ENCODE data around the gene CD200R1L. TPM values are rescaled to one million over a fixed set of nuclear protein-coding genes. Genes with fewer than 3 reads are reported as not detected.

CD200R1L gene
- total RNA-seq, 2 experiments from 2014 or later: not detected

GRCh38 chr3:112803467-112803866, 43.2 kb downstream of the CD200R1L start:
- ChIA-PET POLR2A (interaction anchor here (0.9 kb wide), 1 partner anchor 10 kb away, joined by 3 read pairs; no protein-coding TSS in a partner anchor), CTCF (interaction anchor here (1.0 to 1.3 kb wide), 2 partner anchors 22 to 69 kb away, joined by 3 to 4 read pairs; no protein-coding TSS in a partner anchor)
- ATAC-seq (no peak), DNase-seq (no peak)
- Mint-ChIP-seq H3K27me3 (no peaks in the 10 kb centered on the region), H3K36me3 (ENCODE audit: low read depth) (no peaks in the 10 kb centered on the region), H3K9me3 (no peaks in the 10 kb centered on the region), H3K4me1 (ENCODE audit: low read depth) (peaks cover 19% of the 10 kb centered on the region), H3K4me3 (no peak overlapping the region), H3K27ac (no peak overlapping the region)
- TF ChIP-seq, protein P1, sequence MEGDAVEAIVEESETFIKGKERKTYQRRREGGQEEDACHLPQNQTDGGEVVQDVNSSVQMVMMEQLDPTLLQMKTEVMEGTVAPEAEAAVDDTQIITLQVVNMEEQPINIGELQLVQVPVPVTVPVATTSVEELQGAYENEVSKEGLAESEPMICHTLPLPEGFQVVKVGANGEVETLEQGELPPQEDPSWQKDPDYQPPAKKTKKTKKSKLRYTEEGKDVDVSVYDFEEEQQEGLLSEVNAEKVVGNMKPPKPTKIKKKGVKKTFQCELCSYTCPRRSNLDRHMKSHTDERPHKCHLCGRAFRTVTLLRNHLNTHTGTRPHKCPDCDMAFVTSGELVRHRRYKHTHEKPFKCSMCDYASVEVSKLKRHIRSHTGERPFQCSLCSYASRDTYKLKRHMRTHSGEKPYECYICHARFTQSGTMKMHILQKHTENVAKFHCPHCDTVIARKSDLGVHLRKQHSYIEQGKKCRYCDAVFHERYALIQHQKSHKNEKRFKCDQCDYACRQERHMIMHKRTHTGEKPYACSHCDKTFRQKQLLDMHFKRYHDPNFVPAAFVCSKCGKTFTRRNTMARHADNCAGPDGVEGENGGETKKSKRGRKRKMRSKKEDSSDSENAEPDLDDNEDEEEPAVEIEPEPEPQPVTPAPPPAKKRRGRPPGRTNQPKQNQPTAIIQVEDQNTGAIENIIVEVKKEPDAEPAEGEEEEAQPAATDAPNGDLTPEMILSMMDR (IDR thresholded peaks at IDR 0.05): no peak
- intact Hi-C loops (cut with micrococcal nuclease): no loop called here

DNA sequence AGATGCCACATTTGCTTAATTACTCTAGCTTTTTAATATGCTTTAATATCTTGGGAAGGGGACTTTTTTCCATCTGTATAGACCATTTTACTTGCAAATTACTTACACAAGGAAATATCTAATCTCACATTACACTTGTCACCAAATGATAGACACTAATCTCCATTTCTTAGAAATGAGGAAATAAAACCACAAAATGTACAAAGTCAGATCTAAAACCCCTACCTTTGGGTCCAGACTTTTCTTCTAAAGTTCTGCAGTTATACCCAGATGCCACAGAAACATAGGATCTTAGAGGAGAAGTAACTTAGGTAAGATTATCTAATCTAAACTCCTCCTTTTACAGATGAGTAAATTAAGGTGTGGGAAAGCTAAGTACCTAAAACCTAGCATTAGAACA, 44.3 kb downstream of the CD200R1L start:
- H3K36me3 Mint-ChIP-seq (ENCODE audit: low read depth): no peaks in the 10 kb centered on the region
- POLR2A ChIA-PET: no interaction called here
- DNase-seq (no peak), ATAC-seq (no peak)
- no peak overlapping the region for H3K4me3 Mint-ChIP-seq
- H3K27me3 Mint-ChIP-seq: no peaks in the 10 kb centered on the region
- intact Hi-C loops (cut with micrococcal nuclease): no loop called here
- no peak overlapping the region for H3K27ac Mint-ChIP-seq
- CTCF ChIA-PET: interaction anchor here (1.1 to 1.2 kb wide), 2 partner anchors 17 to 160 kb away, joined by 3 read pairs; no protein-coding TSS in a partner anchor
- TF ChIP-seq, protein P1 (IDR thresholded peaks at IDR 0.05): no peak
- peaks cover 19% of the 10 kb centered on the region for H3K4me1 Mint-ChIP-seq (ENCODE audit: low read depth)
- no peaks in the 10 kb centered on the region for H3K9me3 Mint-ChIP-seq

- peaks cover 19% of the 10 kb centered on the region for H3K4me1 Mint-ChIP-seq (ENCODE audit: low read depth)
- H3K4me3 Mint-ChIP-seq: no peak overlapping the region
- DNase-seq (no peak), ATAC-seq (no peak)
- no peaks in the 10 kb centered on the region for H3K9me3 Mint-ChIP-seq
- CTCF ChIA-PET: interaction anchor here (1.1 to 2.3 kb wide), 4 partner anchors 8 to 236 kb away, joined by 3 to 7 read pairs (median 4); no protein-coding TSS in a partner anchor
- TF ChIP-seq, protein P1 (IDR thresholded peaks at IDR 0.05): no peak
- H3K36me3 Mint-ChIP-seq (ENCODE audit: low read depth): no peaks in the 10 kb centered on the region
- no peak overlapping the region for H3K27ac Mint-ChIP-seq
- POLR2A ChIA-PET: no interaction called here
- no peaks in the 10 kb centered on the region for H3K27me3 Mint-ChIP-seq
- intact Hi-C loops (cut with micrococcal nuclease): no loop called here
Measured at GRCh38 chr3:112799946-112800345, 46.7 kb downstream of the CD200R1L start.

DNA sequence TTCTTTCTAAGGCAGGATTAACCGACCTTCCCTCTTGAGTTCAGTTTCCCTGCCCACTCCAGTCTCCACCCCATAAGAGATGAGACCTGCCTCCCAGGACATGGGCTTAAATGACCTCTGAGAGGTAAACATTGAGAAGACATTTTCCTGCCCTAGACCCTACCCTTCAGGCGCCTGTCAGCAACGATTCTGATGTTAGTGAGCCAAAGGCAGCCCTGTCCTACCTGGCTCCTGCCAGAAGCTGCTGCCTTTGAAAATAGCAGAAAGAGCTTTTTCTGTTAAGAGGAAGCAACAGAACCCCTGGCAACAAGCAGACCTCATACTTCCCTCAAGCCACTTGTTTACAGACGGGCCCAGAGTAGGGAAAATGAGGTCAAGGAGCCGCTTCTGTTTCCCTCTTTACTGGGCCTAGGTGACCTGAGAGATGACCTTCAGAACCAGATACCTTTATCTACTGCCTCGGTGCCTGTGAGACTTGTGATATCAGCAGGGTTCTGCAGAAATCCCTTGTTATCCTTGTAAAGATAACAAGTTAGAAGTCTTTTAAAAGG, 52.0 kb downstream of the CD200R1L start:
- no peak for ATAC-seq
- ChIA-PET POLR2A (no interaction called here), CTCF (interaction anchor here (1.5 kb wide), 1 partner anchor 60 kb away, joined by 6 read pairs; no protein-coding TSS in a partner anchor)
- no peak for DNase-seq
- no peaks in the 10 kb centered on the region for H3K9me3 Mint-ChIP-seq
- H3K36me3 Mint-ChIP-seq (ENCODE audit: low read depth): no peaks in the 10 kb centered on the region
- H3K4me3 Mint-ChIP-seq: no peak overlapping the region
- intact Hi-C loops (cut with micrococcal nuclease): no loop called here
- H3K27ac Mint-ChIP-seq: no peak overlapping the region
- peaks cover 14% of the 10 kb centered on the region for H3K4me1 Mint-ChIP-seq (ENCODE audit: low read depth)
- TF ChIP-seq, protein P1 (IDR thresholded peaks at IDR 0.05): no peak
- no peaks in the 10 kb centered on the region for H3K27me3 Mint-ChIP-seq

DNA sequence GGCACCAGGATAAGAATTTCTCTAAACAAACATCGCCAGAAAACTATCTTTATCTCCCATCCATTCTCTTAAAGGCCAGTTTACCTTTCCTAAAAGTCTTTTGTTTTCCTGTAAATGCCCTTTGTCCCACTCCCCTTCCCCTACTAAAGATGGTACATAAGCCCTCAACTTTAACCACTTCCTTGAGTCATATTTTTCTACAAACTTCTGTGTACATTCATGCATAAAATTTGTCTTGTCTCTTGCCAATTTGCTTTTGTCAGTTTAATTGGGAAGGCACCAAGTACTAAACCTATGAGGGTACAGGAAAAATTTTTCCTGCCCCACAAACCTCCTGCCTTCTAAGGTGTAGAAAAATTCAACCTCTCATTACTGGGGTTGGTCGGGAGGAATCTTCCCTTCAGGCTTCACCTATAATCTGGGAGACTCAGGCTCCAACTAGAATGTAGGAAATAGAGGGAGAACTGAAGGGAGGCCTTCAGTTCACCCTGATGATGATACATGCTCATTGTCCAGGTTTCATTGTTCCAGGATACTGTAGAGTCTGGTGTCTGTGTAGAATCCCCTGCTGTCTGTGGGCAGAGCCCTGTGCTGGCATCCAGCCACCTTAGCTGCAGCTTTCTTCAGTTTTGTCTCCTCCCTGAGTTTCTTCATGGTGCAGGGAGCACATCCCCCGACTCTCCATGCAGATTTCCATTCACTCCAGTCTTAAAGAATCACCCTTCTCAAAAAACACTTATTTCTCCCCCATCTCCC, 53.2 kb downstream of the CD200R1L start:
- no peaks in the 10 kb centered on the region for H3K36me3 Mint-ChIP-seq (ENCODE audit: low read depth)
- H3K9me3 Mint-ChIP-seq: no peaks in the 10 kb centered on the region
- no peak overlapping the region for H3K27ac Mint-ChIP-seq
- intact Hi-C loops (cut with micrococcal nuclease): no loop called here
- no peak for DNase-seq
- ChIA-PET CTCF (no interaction called here), POLR2A (no interaction called here)
- H3K27me3 Mint-ChIP-seq: no peaks in the 10 kb centered on the region
- no peak for ATAC-seq
- no peak overlapping the region for H3K4me3 Mint-ChIP-seq
- H3K4me1 Mint-ChIP-seq (ENCODE audit: low read depth): peaks cover 14% of the 10 kb centered on the region
- TF ChIP-seq, protein P1 (IDR thresholded peaks at IDR 0.05): no peak
